ENCODE data around the gene CRKL.
A peak's percentile ranks its signal among the peaks of the same experiment; 100 is the strongest.
"Not testable (repeated sequence)": the region's sequence is repeated elsewhere in the genome, so short reads cannot be mapped to it uniquely, and the experiment has no call there.

CRKL gene

GRCh38 chr22:20933910-20934309, 16.7 kb downstream of the CRKL start:
- DNase-seq (ENCODE audit: low read depth), result no peak

GRCh38 chr22:20935049-20935448, 17.8 kb downstream of the CRKL start:
- not testable (repeated sequence) for DNase-seq (ENCODE audit: low read depth)

GRCh38 chr22:20935780-20936539, 18.8 kb downstream of the CRKL start:
- not testable (repeated sequence) for DNase-seq (ENCODE audit: low read depth)

GRCh38 chr22:20937031-20937793, 20.0 kb downstream of the CRKL start:
- no peak for DNase-seq (ENCODE audit: low read depth)

GRCh38 chr22:20937794-20938671, 20.8 kb downstream of the CRKL start:
- peak; percentile 39 for DNase-seq (ENCODE audit: low read depth)

- not testable (repeated sequence) for DNase-seq (ENCODE audit: low read depth)
Observed at GRCh38 chr22:20939457-20940185, 22.4 kb downstream of the CRKL start.

GRCh38 chr22:20940186-20940651, 23.0 kb downstream of the CRKL start:
- no peak for DNase-seq (ENCODE audit: low read depth)

- DNase-seq (ENCODE audit: low read depth), result no peak
Observed at GRCh38 chr22:20940904-20941385, 23.7 kb downstream of the CRKL start.

GRCh38 chr22:20942203-20942902, 25.1 kb downstream of the CRKL start:
- DNase-seq (ENCODE audit: low read depth), result not testable (repeated sequence)

- DNase-seq (ENCODE audit: low read depth), result no peak
Observed at GRCh38 chr22:20943104-20943933, 26.1 kb downstream of the CRKL start.

GRCh38 chr22:20944042-20944441, 26.8 kb downstream of the CRKL start:
- no peak for DNase-seq (ENCODE audit: low read depth)

GRCh38 chr22:20945578-20945934, 28.3 kb downstream of the CRKL start:
- no peak for DNase-seq (ENCODE audit: low read depth)

- peak; percentile 46 for DNase-seq (ENCODE audit: low read depth)
Observed at GRCh38 chr22:20946080-20946986, 29.1 kb downstream of the CRKL start.

GRCh38 chr22:20946991-20947390, 29.8 kb downstream of the CRKL start:
- no peak for DNase-seq (ENCODE audit: low read depth)

- no peak for DNase-seq (ENCODE audit: low read depth)
Observed at GRCh38 chr22:20948450-20948849, 31.2 kb downstream of the CRKL start.

- DNase-seq (ENCODE audit: low read depth), result no peak
Observed at GRCh38 chr22:20948989-20949388, 31.8 kb downstream of the CRKL start.

- no peak for DNase-seq (ENCODE audit: low read depth)
Observed at GRCh38 chr22:20949698-20950183, 32.5 kb downstream of the CRKL start.

GRCh38 chr22:20951151-20951931, 34.1 kb downstream of the CRKL start:
- DNase-seq (ENCODE audit: low read depth), result no peak

Measured in iris pigment epithelial cell (primary cell).